Right lobe of liver (tissue), 4 donors: ENCODE data around the gene AVPR2.

Source experiments
- CTCF ChIP-seq, 4 donors: fragments of 200-600 bp in 3 of 4; fragments of 450-650 bp in 1 of 4; IDR thresholded peaks; one replicate each; pipeline versions ENCODE4 v1.5.1 to v1.8.0; 2016 to 2022; ENCODE audit warnings: antibody characterized with exemption in 4 of 4, mild to moderate bottlenecking in 2 of 4
- POLR2A ChIP-seq: fragments of 450-650 bp; IDR thresholded peaks from one replicate; pipeline ENCODE4 v1.6.1; 2017; ENCODE audit warnings: antibody characterized with exemption, mild to moderate bottlenecking
- donor health status: DM: no; HTN: no; CAD: no.
- donor health status: DM: no; HTN: no; CAD: no.
- donor health status: DM: no; HTN: yes; CAD: no.

- no peak for TF ChIP-seq CTCF (IDR thresholded peaks at IDR 0.05)
- TF ChIP-seq POLR2A = no peak
Observed at GRCh38 chrX:153884590-153884989, 19.9 kb upstream of the AVPR2 start.
